HepG2 (cell line): ENCODE data around the gene VPS37D. TPM values are rescaled to one million over a fixed set of nuclear protein-coding genes. Genes with fewer than 3 reads are reported as not detected.

Experiments used
- CBFB ChIP-seq: sonication (generic); formaldehyde crosslinking; IDR thresholded peaks from 2 replicates; pipeline ENCODE4 v1.4.0; 2020; ENCODE audit warnings: missing genetic modification reagents
- EHMT2 ChIP-seq: fragments of 200-600 bp; sonication (generic); IDR thresholded peaks from 2 replicates; pipeline ENCODE4 v1.7.0; 2017; ENCODE audit warnings: antibody characterized with exemption, low read depth, low read length, borderline replicate concordance
- GATAD2A ChIP-seq: IDR thresholded peaks from 2 replicates; pipeline ENCODE4 v1.6.1; 2016
- HDAC2 ChIP-seq: sonication (generic); formaldehyde crosslinking; IDR thresholded peaks from 2 replicates; pipeline ENCODE4 v1.4.0; 2020; ENCODE audit warnings: missing genetic modification reagents
- MXD4 ChIP-seq: IDR thresholded peaks from 2 replicates; pipeline ENCODE4 v1.6.1; 2016; ENCODE audit warnings: mild to moderate bottlenecking, missing biosample characterization, missing genetic modification reagents
- TRIM22 ChIP-seq: fragments of 450-650 bp; IDR thresholded peaks from 2 replicates; pipeline ENCODE4 v1.6.1; 2017
- UBTF ChIP-seq: sonication (generic); formaldehyde crosslinking; IDR thresholded peaks from 2 replicates; pipeline ENCODE4 v1.4.0; 2020; ENCODE audit warnings: mild to moderate bottlenecking, missing genetic modification reagents
- ZBTB40 ChIP-seq, 2 experiments: fragments of 450-650 bp in 1 of 2; sonication (generic) in 1 of 2; formaldehyde crosslinking in 1 of 2; IDR thresholded peaks; 2 replicates each; pipeline versions ENCODE4 v1.6.1 to v1.8.0; 2016 to 2022; ENCODE audit warnings: antibody characterized with exemption in 1 of 2, mild to moderate bottlenecking in 1 of 2, missing genetic modification reagents in 1 of 2
- ZKSCAN5 ChIP-seq: sonication (generic); formaldehyde crosslinking; IDR thresholded peaks from 2 replicates; pipeline ENCODE4 v1.5.1; 2020; ENCODE audit warnings: mild to moderate bottlenecking, missing genetic modification reagents
- polyA plus RNA-seq, 8 experiments: library from polyadenylated mRNA; depleted of rRNA in 3 of 8; stranded (reverse) in 7 of 8; unstranded in 1 of 8; fragments of >200 nt; fragmentation: Illumina TruSeq in 4 of 8; extraction: Trizol in 4 of 8; gene quantifications; 2 replicates each; pipeline versions ENCODE4 v1.2.1 to v1.2.3, GENCODE V29; 2011 to 2016; ENCODE audit warnings: low read depth in 4 of 8, missing spikeins in 1 of 8, mixed read lengths in 1 of 8; ENCODE audit not compliant: insufficient read depth in 1 of 8
- total RNA-seq, 5 experiments: library from RNA; depleted of rRNA; stranded (reverse); fragments of >200 nt; fragmentation: Illumina TruSeq; extraction: Trizol; gene quantifications; 2 replicates each; pipeline ENCODE4 v1.2.3, GENCODE V29; 2016; ENCODE audit warnings: low read depth in 1 of 5
- TF ChIP-seq, protein P1 (sequence below): IDR thresholded peaks from 2 replicates; pipeline ENCODE4 v1.6.1; 2016
- TF ChIP-seq, protein P2 (sequence below): IDR thresholded peaks from 2 replicates; pipeline ENCODE4 v1.6.1; 2016; ENCODE audit warnings: missing compliant biosample characterization, missing genetic modification reagents, borderline replicate concordance

VPS37D gene
- total and polyA plus RNA-seq, 2 of the 13 experiments (the other 11 are each of a cell fraction or from before 2014, with no cell fraction given), result 3.8 to 6.3 TPM

DNA sequence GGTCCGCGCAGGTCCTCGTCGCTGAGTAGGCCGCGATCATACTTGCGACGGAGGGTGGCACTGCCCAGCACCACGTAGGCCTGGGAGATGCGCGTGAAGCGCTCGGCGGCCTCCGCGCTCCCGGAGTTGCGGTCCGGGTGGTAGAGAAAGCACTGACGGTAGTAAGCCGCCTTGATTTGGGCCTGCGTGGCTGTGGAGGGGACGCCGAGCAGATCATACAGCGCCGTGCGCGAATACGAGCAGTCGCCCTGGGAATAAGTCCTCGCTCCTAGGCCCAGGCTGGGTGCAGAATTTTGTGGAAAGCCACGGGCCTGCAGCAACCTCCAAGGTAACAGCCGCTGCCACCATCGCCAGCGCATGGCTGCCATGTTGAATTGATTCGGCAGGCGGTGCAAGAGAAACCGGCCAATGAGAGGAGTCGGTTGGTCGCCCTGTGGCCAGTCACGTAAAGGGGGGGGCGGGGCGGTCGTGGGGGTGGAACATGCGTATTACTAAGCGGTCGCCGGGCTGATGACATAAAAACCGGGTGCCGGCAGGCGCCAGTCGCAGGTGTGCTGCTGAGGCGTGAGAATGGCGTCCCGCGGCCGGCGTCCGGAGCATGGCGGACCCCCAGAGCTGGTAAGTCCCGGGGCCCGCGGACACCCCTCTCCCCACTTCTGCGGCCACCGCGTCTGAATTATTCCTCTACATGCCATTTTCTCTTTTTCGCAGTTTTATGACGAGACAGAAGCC is 15.6 kb downstream of the VPS37D start, which contains the start of the genes BUD23 and DNAJC30 (continued):
- TF ChIP-seq, protein P1, sequence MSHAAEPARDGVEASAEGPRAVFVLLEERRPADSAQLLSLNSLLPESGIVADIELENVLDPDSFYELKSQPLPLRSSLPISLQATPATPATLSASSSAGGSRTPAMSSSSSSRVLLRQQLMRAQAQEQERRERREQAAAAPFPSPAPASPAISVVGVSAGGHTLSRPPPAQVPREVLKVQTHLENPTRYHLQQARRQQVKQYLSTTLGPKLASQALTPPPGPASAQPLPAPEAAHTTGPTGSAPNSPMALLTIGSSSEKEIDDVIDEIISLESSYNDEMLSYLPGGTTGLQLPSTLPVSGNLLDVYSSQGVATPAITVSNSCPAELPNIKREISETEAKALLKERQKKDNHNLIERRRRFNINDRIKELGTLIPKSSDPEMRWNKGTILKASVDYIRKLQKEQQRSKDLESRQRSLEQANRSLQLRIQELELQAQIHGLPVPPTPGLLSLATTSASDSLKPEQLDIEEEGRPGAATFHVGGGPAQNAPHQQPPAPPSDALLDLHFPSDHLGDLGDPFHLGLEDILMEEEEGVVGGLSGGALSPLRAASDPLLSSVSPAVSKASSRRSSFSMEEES (CRISPR knock-in tag), result no peak
- peak; percentile 31; the same call in 1 of the 2 replicates for TF ChIP-seq CBFB (CRISPR knock-in tag)
- peak; percentile 87 for TF ChIP-seq UBTF (CRISPR knock-in tag)
- TF ChIP-seq ZBTB40 (IDR thresholded peaks at IDR 0.05), result no peak
- 0 out of 2 replicates have a peak, but pooled peaks have one; percentile 8 for TF ChIP-seq ZBTB40 (CRISPR knock-in tag; IDR thresholded peaks at IDR 0.05)
- TF ChIP-seq ZKSCAN5 (CRISPR knock-in tag), result no peak
- TF ChIP-seq GATAD2A (CRISPR knock-in tag), result 0 out of 2 replicates have a peak, but pooled peaks have one; percentile 41
- no peak; the same call in 1 of the 2 replicates for TF ChIP-seq MXD4 (CRISPR knock-in tag)
- TF ChIP-seq, protein P2, sequence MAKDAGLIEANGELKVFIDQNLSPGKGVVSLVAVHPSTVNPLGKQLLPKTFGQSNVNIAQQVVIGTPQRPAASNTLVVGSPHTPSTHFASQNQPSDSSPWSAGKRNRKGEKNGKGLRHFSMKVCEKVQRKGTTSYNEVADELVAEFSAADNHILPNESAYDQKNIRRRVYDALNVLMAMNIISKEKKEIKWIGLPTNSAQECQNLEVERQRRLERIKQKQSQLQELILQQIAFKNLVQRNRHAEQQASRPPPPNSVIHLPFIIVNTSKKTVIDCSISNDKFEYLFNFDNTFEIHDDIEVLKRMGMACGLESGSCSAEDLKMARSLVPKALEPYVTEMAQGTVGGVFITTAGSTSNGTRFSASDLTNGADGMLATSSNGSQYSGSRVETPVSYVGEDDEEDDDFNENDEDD (CRISPR knock-in tag), result no peak
- TF ChIP-seq EHMT2, result no peak
- peak; percentile 54; the same call in 1 of the 2 replicates for TF ChIP-seq HDAC2 (CRISPR knock-in tag)
- TF ChIP-seq TRIM22, result no peak
